ENCODE results near the gene TMEM35A. TPM values are rescaled to one million over a fixed set of nuclear protein-coding genes. Genes with fewer than 3 reads are reported as not detected.
"Not testable (repeated sequence)": the region's sequence is repeated elsewhere in the genome, so short reads cannot be mapped to it uniquely, and the experiment has no call there.

The TMEM35A gene
- total RNA-seq = not detected

DNA sequence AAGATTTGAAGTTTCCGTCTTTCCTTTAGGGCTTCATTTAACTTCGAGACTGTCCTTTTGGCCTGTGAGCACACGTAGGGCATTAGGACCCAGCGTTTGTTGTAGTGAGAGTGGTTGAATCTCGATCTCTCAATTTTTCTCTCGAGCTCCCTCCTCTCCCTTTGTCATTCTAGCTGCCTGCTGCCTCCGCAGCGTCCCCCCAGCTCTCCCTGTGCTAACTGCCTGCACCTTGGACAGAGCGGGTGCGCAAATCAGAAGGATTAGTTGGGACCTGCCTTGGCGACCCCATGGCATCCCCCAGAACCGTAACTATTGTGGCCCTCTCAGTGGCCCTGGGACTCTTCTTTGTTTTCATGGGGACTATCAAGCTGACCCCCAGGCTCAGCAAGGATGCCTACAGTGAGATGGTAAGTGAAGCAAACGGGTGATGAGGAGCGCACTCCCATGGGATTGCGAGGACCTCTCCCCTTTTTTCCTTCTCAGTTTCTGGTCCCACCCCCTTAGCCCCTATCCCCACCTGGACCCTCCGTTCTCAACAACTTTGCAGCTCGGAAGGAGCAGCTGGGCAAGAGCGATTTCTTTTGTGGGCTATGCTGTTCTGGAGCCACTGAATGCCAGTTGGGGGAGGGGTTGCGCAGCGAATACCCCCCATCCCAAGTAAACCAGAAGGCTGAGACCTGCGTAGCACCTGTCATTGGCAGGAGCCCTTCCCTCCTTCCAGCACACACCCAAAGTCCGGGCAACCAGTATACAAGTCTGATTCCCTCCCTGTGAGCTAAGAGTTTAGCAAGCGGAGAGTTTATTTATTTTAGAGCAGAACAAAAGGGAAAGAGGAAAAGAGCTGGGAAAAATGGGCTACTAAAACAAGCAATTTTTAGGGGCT is at the start of gene TMEM35A:
TMEM35A (plus strand) TSS at position 164 of the 883 bp plus-strand sequence; CDS start at position 288, 124 bp downstream.
- Mint-ChIP-seq H3K9me3 (ENCODE audit: insufficient read depth) (no peaks in the 10 kb centered on the region), H3K27ac (no peak within 1 kb of the TSS), H3K4me1 (ENCODE audit: low read depth) (no peaks in the 10 kb centered on the region), H3K36me3 (ENCODE audit: low read depth) (no peaks in the 10 kb centered on the region), H3K4me3 (no peak within 1 kb of the TSS), H3K27me3 (ENCODE audit: low read depth) (peaks cover 22% of the 10 kb centered on the region)
- ATAC-seq (no peak), DNase-seq (no peak)
- CTCF ChIA-PET = no interaction called here
- POLR2A ChIA-PET = no interaction called here

- Mint-ChIP-seq H3K4me3 (no peak overlapping the region), H3K27ac (no peak overlapping the region), H3K9me3 (ENCODE audit: insufficient read depth) (no peaks in the 10 kb centered on the region), H3K36me3 (ENCODE audit: low read depth) (peaks cover 35% of the 10 kb centered on the region), H3K4me1 (ENCODE audit: low read depth) (peaks cover 3% of the 10 kb centered on the region), H3K27me3 (ENCODE audit: low read depth) (no peaks in the 10 kb centered on the region)
- ATAC-seq (no peak), DNase-seq (no peak)
- ChIA-PET CTCF (no interaction called here), POLR2A (no interaction called here)
Measured at GRCh38 chrX:101029665-101030064, 49.0 kb upstream of the TMEM35A start.

DNA sequence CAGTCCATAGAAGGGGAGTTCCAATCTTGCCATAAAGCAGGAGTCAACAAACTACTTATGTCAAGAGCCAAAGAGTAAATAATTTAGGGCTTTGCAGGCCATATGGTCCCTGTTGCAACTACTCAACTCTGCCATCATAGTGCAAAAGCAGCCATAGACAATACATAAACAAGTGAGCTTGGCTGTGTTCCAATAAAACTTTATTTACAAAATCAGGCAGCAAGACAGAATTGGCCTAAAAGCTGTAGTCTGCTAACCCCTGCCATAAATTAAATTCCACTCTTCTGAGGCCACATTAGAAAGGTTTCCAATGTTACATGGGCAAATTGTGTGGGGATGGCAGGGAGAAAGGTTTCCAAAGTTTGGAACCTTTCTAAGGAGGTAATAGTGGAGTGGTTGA is 41.4 kb upstream of the TMEM35A start:
- no peak for DNase-seq
- Mint-ChIP-seq H3K4me1 (ENCODE audit: low read depth) (no peaks in the 10 kb centered on the region), H3K4me3 (no peak overlapping the region), H3K27me3 (ENCODE audit: low read depth) (no peaks in the 10 kb centered on the region), H3K9me3 (ENCODE audit: insufficient read depth) (no peaks in the 10 kb centered on the region), H3K36me3 (ENCODE audit: low read depth) (peaks cover 26% of the 10 kb centered on the region), H3K27ac (no peak overlapping the region)
- CTCF ChIA-PET = no interaction called here
- ATAC-seq = no peak
- POLR2A ChIA-PET = no interaction called here

DNA sequence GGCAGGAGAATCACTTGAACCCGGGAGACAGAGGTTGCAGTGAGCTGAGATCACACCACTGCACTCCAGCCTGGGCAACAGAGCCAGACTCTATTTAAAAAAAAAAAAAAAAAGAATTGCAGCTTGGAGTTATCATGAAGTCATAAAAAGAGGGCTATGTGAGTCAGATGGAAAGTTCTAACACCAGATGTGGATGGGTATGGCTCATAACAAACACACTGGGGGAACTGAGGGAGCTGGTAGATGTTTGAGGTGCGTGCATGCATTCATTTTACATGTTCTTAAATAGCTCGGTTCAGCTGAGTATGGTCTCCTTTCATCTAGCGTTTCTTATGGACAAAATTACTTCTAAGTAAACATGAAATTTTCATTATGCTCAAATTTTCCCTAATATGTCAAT is 38.5 kb upstream of the TMEM35A start:
- H3K27me3 Mint-ChIP-seq (ENCODE audit: low read depth) = no peaks in the 10 kb centered on the region
- DNase-seq (no peak), ATAC-seq (no peak)
- no peaks in the 10 kb centered on the region for H3K9me3 Mint-ChIP-seq (ENCODE audit: insufficient read depth)
- H3K27ac Mint-ChIP-seq = no peak overlapping the region
- CTCF ChIA-PET = no interaction called here
- no peak overlapping the region for H3K4me3 Mint-ChIP-seq
- POLR2A ChIA-PET = interaction anchor here (0.8 kb wide), 1 partner anchor 13 kb away, joined by 4 read pairs; no protein-coding TSS in a partner anchor
- H3K36me3 Mint-ChIP-seq (ENCODE audit: low read depth) = peaks cover 30% of the 10 kb centered on the region
- peaks cover 2% of the 10 kb centered on the region for H3K4me1 Mint-ChIP-seq (ENCODE audit: low read depth)

GRCh38 chrX:101051153-101051548 is 27.5 kb upstream of the TMEM35A start:
- peak overlapping the region; percentile 96 for H3K27ac Mint-ChIP-seq
- H3K4me3 Mint-ChIP-seq = peak overlapping the region; percentile 87
- CTCF ChIA-PET = no interaction called here
- DNase-seq (no peak), ATAC-seq (no peak)
- H3K4me1 Mint-ChIP-seq (ENCODE audit: low read depth) = peaks cover 20% of the 10 kb centered on the region
- POLR2A ChIA-PET = no interaction called here
- peaks cover 21% of the 10 kb centered on the region for H3K36me3 Mint-ChIP-seq (ENCODE audit: low read depth)
- no peaks in the 10 kb centered on the region for H3K9me3 Mint-ChIP-seq (ENCODE audit: insufficient read depth)
- no peaks in the 10 kb centered on the region for H3K27me3 Mint-ChIP-seq (ENCODE audit: low read depth)

- peaks cover 21% of the 10 kb centered on the region for H3K4me1 Mint-ChIP-seq (ENCODE audit: low read depth)
- H3K27ac Mint-ChIP-seq = peak within 1 kb of the TSS; percentile 96
- POLR2A ChIA-PET = no interaction called here
- peak; percentile 89 for DNase-seq
- no peaks in the 10 kb centered on the region for H3K27me3 Mint-ChIP-seq (ENCODE audit: low read depth)
- peaks cover 21% of the 10 kb centered on the region for H3K36me3 Mint-ChIP-seq (ENCODE audit: low read depth)
- H3K4me3 Mint-ChIP-seq = peak within 1 kb of the TSS; percentile 87
- peak; percentile 92 for ATAC-seq
- CTCF ChIA-PET = no interaction called here
- H3K9me3 Mint-ChIP-seq (ENCODE audit: insufficient read depth) = no peaks in the 10 kb centered on the region
Measured at GRCh38 chrX:101051549-101052302, 27.0 kb upstream of the TMEM35A start, which contains the start of gene TRMT2B. Gene TRMT2B, minus strand, starts transcription at chrX:101052111. Its CDS starts 9,822 bp downstream, at chrX:101042289.

- ATAC-seq; CTCF ChIA-PET; DNase-seq; H3K27me3 Mint-ChIP-seq (ENCODE audit: low read depth); H3K9me3 Mint-ChIP-seq (ENCODE audit: insufficient read depth); H3K36me3 Mint-ChIP-seq (ENCODE audit: low read depth); POLR2A ChIA-PET; H3K4me3 Mint-ChIP-seq; H3K27ac Mint-ChIP-seq: not testable (repeated sequence)
- H3K4me1 Mint-ChIP-seq (ENCODE audit: low read depth) = peaks cover 12% of the 10 kb centered on the region
Measured at GRCh38 chrX:101056551-101056950, 22.1 kb upstream of the TMEM35A start.

GRCh38 chrX:101057093-101057714 is 21.5 kb upstream of the TMEM35A start:
- Mint-ChIP-seq H3K9me3 (ENCODE audit: insufficient read depth) (no peaks in the 10 kb centered on the region), H3K4me1 (ENCODE audit: low read depth) (peaks cover 10% of the 10 kb centered on the region), H3K4me3 (no peak overlapping the region), H3K27me3 (ENCODE audit: low read depth) (no peaks in the 10 kb centered on the region), H3K36me3 (ENCODE audit: low read depth) (no peaks in the 10 kb centered on the region), H3K27ac (no peak overlapping the region)
- ATAC-seq (no peak), DNase-seq (no peak)
- ChIA-PET POLR2A (no interaction called here), CTCF (no interaction called here)

DNA sequence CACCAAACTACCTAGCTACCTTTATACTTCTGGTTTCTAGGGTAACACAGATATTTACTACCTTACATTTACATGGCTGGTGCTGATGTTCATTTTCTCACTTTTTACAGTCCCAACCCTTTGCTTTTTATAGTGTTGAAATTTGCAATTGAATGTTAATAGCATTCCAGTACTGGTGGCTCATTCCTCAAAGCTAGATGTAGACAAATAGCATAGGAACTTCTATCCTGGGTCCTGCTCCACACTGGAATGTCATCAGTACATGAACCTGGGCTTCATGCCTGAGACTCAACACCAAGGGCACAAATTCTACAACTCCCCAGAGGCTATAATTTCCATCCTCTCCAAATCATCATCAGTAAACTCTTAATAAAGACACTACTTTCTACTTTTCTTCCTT is 16.5 kb upstream of the TMEM35A start:
- H3K27me3 Mint-ChIP-seq (ENCODE audit: low read depth) = no peaks in the 10 kb centered on the region
- H3K4me1 Mint-ChIP-seq (ENCODE audit: low read depth) = peaks cover 2% of the 10 kb centered on the region
- DNase-seq = no peak
- CTCF ChIA-PET = no interaction called here
- ATAC-seq = no peak
- no peak overlapping the region for H3K4me3 Mint-ChIP-seq
- no peaks in the 10 kb centered on the region for H3K9me3 Mint-ChIP-seq (ENCODE audit: insufficient read depth)
- H3K27ac Mint-ChIP-seq = no peak overlapping the region
- H3K36me3 Mint-ChIP-seq (ENCODE audit: low read depth) = no peaks in the 10 kb centered on the region
- POLR2A ChIA-PET = no interaction called here

GRCh38 chrX:101071582-101071981 is 7.1 kb upstream of the TMEM35A start:
- POLR2A ChIA-PET = no interaction called here

DNA sequence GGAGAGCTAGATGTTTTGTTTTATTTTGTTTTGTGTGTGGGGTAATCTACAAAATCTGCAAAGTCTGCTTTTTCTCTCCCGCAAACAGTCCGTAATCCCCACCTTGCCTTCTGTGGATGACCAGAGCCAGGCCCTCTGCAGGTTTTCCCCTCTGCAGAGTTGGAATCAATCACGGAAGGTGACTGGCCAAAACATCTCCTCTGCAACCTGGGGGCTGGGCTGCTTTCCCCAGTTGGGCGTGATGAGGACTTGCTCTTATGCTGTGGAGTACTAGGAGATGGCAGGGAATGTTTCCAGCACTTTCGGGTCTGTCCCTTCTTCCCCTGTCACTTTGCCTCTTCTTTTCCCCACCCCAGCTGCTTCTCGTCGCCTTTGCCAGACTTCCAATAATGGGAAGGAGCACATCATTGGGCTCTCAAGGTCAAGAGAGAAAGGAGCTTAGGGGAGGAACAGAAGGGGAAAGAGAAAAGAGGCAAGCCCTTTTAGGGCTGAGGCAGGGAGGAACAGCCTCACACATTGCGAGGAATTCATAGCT is 1.1 kb downstream of the TMEM35A start:
- no peak overlapping the region for H3K4me3 Mint-ChIP-seq
- no peaks in the 10 kb centered on the region for H3K36me3 Mint-ChIP-seq (ENCODE audit: low read depth)
- ATAC-seq = no peak
- no peak for DNase-seq
- H3K27ac Mint-ChIP-seq = no peak overlapping the region
- CTCF ChIA-PET = no interaction called here
- POLR2A ChIA-PET = no interaction called here
- no peaks in the 10 kb centered on the region for H3K4me1 Mint-ChIP-seq (ENCODE audit: low read depth)
- no peaks in the 10 kb centered on the region for H3K9me3 Mint-ChIP-seq (ENCODE audit: insufficient read depth)
- H3K27me3 Mint-ChIP-seq (ENCODE audit: low read depth) = peaks cover 22% of the 10 kb centered on the region

More at GRCh38 chrX:101071582-101071981, 7.1 kb upstream of the TMEM35A start:
- DNase-seq (no peak), ATAC-seq (no peak)
- no peak overlapping the region for H3K4me3 Mint-ChIP-seq
- no peaks in the 10 kb centered on the region for H3K9me3 Mint-ChIP-seq (ENCODE audit: insufficient read depth)
- CTCF ChIA-PET = no interaction called here
- no peak overlapping the region for H3K27ac Mint-ChIP-seq
- no peaks in the 10 kb centered on the region for H3K27me3 Mint-ChIP-seq (ENCODE audit: low read depth)
- H3K36me3 Mint-ChIP-seq (ENCODE audit: low read depth) = no peaks in the 10 kb centered on the region
- no peaks in the 10 kb centered on the region for H3K4me1 Mint-ChIP-seq (ENCODE audit: low read depth)

Measured in activated CD8-positive, alpha-beta T cell treated with anti-CD3 and anti-CD28 coated beads, Interleukin-2, amount 10 ng/mL, durations not matched to agents 7 days and 5 days (primary cell).